ENCODE measurements around the gene SPRR5.

SPRR5 gene

DNA sequence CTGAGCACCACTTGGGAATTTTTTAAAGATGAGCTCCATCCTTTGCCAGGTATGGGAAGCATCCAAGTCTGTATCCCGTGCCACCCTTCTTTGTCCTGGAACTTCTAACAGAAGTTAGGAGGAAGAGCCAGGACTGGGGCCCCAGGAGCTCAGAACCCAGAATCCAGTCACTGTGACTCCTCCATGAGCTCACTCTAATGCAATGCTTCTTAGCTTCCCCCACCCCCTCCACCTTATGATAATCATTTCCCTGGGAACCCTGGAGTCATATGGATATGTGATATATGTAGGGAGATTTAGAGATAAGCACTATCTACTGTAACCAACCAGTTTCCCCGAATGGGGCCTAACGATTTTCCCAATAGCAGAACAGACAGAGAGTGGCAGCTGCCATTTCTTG lies 758 bp upstream of the SPRR5 start:
- no peaks in the 10 kb centered on the region; the same call in 1 of the 2 replicates for H3K27me3 ChIP-seq (replicated peaks; ENCODE audit: control insufficient read depth, insufficient read depth, low read length)
- TF ChIP-seq, protein P1, sequence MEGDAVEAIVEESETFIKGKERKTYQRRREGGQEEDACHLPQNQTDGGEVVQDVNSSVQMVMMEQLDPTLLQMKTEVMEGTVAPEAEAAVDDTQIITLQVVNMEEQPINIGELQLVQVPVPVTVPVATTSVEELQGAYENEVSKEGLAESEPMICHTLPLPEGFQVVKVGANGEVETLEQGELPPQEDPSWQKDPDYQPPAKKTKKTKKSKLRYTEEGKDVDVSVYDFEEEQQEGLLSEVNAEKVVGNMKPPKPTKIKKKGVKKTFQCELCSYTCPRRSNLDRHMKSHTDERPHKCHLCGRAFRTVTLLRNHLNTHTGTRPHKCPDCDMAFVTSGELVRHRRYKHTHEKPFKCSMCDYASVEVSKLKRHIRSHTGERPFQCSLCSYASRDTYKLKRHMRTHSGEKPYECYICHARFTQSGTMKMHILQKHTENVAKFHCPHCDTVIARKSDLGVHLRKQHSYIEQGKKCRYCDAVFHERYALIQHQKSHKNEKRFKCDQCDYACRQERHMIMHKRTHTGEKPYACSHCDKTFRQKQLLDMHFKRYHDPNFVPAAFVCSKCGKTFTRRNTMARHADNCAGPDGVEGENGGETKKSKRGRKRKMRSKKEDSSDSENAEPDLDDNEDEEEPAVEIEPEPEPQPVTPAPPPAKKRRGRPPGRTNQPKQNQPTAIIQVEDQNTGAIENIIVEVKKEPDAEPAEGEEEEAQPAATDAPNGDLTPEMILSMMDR (IDR thresholded peaks at IDR 0.05; ENCODE audit: insufficient read depth, low read length, poor library complexity, severe bottlenecking) = no peak
- no peak for DNase-seq (ENCODE audit: extremely low read depth, insufficient read length)
- no peak overlapping the region for H3K4me3 ChIP-seq (replicated peaks; ENCODE audit: low read depth, low read length)
- no peaks in the 10 kb centered on the region for H3K36me3 ChIP-seq (ENCODE audit: control insufficient read depth, insufficient read depth, low read length)

DNA sequence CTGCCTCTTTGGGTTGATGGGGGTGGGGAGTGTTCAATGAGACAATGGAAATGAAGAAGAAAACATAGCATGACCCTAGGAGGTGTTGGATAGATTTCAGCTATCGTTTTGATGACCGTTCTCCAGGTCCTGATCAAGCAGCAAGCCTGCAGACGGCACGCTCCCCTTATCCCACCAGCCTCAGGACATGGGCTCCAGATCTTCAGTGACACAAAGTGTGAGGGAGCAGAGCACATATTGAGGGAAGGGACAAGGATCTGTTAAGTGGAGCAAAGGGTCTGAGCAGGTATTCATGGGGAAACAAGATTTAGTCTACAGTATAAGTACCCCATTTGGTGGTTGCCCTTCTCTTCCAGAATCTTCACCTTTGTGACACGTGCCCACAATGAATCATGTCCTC lies 4.7 kb downstream of the SPRR5 start:
- no peaks in the 10 kb centered on the region for H3K36me3 ChIP-seq (ENCODE audit: control insufficient read depth, insufficient read depth, low read length)
- TF ChIP-seq, protein P1 (IDR thresholded peaks at IDR 0.05; ENCODE audit: insufficient read depth, low read length, poor library complexity, severe bottlenecking) = no peak
- no peak overlapping the region for H3K4me3 ChIP-seq (replicated peaks; ENCODE audit: low read depth, low read length)
- peaks cover 2% of the 10 kb centered on the region for H3K27me3 ChIP-seq (replicated peaks; ENCODE audit: control insufficient read depth, insufficient read depth, low read length)
- no peak for DNase-seq (ENCODE audit: extremely low read depth, insufficient read length)

DNA sequence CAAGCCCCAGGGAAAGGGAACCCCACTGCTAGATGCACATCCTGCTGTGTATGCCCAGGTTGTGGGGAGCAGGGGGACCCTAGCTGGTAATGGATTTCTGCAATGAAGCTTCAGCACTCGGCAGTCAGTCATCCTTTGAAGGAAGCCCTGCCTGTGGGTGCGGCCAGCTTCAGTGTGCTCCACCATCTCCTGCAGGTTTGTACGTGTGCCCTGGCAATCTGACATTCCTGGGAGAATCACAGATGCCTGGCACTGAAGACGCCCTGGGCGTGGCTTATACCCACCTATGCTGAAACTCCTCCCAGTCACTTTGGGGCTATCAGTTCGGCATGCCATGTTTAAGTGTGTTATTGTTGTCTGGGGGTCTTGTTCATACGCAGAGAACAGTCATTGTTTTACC lies 6.8 kb downstream of the SPRR5 start:
- no peak overlapping the region for H3K4me3 ChIP-seq (replicated peaks; ENCODE audit: low read depth, low read length)
- H3K36me3 ChIP-seq (ENCODE audit: control insufficient read depth, insufficient read depth, low read length) = no peaks in the 10 kb centered on the region
- H3K27me3 ChIP-seq (replicated peaks; ENCODE audit: control insufficient read depth, insufficient read depth, low read length) = peaks cover 2% of the 10 kb centered on the region
- DNase-seq (ENCODE audit: extremely low read depth, insufficient read length) = no peak
- TF ChIP-seq, protein P1 (IDR thresholded peaks at IDR 0.05; ENCODE audit: insufficient read depth, low read length, poor library complexity, severe bottlenecking) = no peak

DNA sequence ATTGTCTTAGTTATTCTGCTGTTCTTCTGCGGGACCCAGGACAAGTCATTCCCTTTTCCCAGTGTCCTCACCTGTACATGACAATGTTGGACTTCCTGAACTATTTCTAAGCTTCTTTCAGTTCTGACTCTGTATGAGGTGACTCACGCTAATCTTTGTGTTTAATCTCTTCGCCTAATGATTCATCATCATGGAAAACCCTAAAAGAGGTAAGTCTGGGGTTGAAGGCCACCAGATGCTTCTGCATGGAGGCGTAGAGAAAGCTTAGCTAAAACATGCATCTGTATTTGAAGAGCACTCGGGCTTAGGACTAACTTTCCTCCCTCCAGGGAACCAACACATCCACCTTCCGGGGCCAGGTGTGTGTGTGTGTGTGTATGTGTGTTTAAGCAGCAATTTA lies 7.4 kb downstream of the SPRR5 start:
- Histone ChIP-seq H3K36me3 (ENCODE audit: control insufficient read depth, insufficient read depth, low read length) (no peaks in the 10 kb centered on the region), H3K4me3 (replicated peaks; ENCODE audit: low read depth, low read length) (no peak overlapping the region)
- TF ChIP-seq, protein P1 (IDR thresholded peaks at IDR 0.05; ENCODE audit: insufficient read depth, low read length, poor library complexity, severe bottlenecking) = no peak

DNA sequence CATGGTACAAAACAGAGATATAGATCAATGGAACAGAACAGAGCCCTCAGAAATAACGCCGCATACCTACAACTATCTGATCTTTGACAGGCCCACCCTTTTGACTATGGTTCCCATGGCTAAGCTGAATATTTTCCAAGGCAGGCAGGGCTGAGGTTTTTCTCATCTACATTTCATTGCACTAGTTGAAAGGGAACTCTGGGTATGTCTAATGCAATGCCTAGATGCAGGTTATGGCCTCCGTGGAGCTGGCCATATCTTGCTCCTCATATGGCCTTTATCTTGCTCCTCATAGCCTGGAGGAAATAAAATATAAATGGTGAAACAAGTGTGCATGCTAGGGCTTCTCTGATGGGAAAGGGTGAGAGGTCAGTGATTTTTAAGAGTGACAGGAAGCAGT lies 10.6 kb downstream of the SPRR5 start:
- TF ChIP-seq, protein P1 (IDR thresholded peaks at IDR 0.05; ENCODE audit: insufficient read depth, low read length, poor library complexity, severe bottlenecking) = no peak
- H3K27me3 ChIP-seq (replicated peaks; ENCODE audit: control insufficient read depth, insufficient read depth, low read length) = no peaks in the 10 kb centered on the region; the same call in none of the 2 replicates
- DNase-seq (ENCODE audit: extremely low read depth, insufficient read length) = no peak
- no peak overlapping the region for H3K4me3 ChIP-seq (replicated peaks; ENCODE audit: low read depth, low read length)
- no peaks in the 10 kb centered on the region for H3K36me3 ChIP-seq (ENCODE audit: control insufficient read depth, insufficient read depth, low read length)

More for the DNA sequence above, 7.4 kb downstream of the SPRR5 start:
- DNase-seq (ENCODE audit: extremely low read depth, insufficient read length) = no peak
- peaks cover 2% of the 10 kb centered on the region for H3K27me3 ChIP-seq (replicated peaks; ENCODE audit: control insufficient read depth, insufficient read depth, low read length)

DNA sequence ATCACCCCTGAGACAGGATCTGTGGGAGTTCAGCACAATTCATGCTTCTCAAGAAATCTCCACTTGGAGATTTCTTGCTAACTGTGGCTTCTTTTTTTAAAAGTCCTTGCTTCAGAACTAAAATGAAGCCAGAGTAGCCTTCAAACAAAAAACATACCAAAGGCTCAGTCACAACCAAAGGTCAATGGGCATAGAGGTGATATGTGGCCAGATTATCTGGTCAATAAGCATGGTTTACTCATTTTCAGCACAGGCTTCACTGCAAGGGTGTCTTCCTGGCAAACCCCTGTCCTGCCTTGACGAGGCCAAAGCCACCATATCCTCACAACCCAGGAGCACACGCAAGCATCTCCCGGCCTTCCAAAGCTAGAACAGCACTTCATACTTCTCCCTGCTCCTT lies 12.3 kb downstream of the SPRR5 start:
- Histone ChIP-seq H3K4me3 (replicated peaks; ENCODE audit: low read depth, low read length) (no peak overlapping the region), H3K27me3 (replicated peaks; ENCODE audit: control insufficient read depth, insufficient read depth, low read length) (no peaks in the 10 kb centered on the region), H3K36me3 (ENCODE audit: control insufficient read depth, insufficient read depth, low read length) (no peaks in the 10 kb centered on the region)
- no peak for DNase-seq (ENCODE audit: extremely low read depth, insufficient read length)
- TF ChIP-seq, protein P1 (IDR thresholded peaks at IDR 0.05; ENCODE audit: insufficient read depth, low read length, poor library complexity, severe bottlenecking) = no peak
